Panc1 (cell line): ENCODE measurements around the gene RBX1. TPM values are rescaled to one million over a fixed set of nuclear protein-coding genes. Genes with fewer than 3 reads are reported as not detected.
A peak's percentile ranks its signal among the peaks of the same experiment; 100 is the strongest.

Source experiments
- ATAC-seq: fragments of 200-7000 bp; cut with Tn5 transposase; 2 replicates; pipeline ENCODE4 v1.9.1; 2020; ENCODE audit warnings: mild to moderate bottlenecking, moderate library complexity
- BruUV-seq: library from RNA; stranded (reverse); fragments of 400-500 nt; replicated peaks from 2 replicates; lab custom pipeline; 2021; lab: Mats Ljungman, UMichigan
- CTCF ChIA-PET: fragments of 300-600 bp; sonication (Branson Sonifier 250); formaldehyde crosslinking; loops from one replicate; lab custom pipeline; 2022; ENCODE audit warnings: antibody characterized with exemption; lab: Charles Lee
- POLR2A ChIA-PET: fragments of 300-600 bp; sonication (Branson Sonifier 250); formaldehyde crosslinking; loops from one replicate; lab custom pipeline; 2022; ENCODE audit warnings: antibody characterized with exemption; lab: Charles Lee
- DNase-seq: peaks from one replicate; pipeline ENCODE4 v3.0.0-alpha.2; 2010; ENCODE audit warnings: low read depth, low spot score
- H3K27ac ChIP-seq: 2 replicates; pipeline ENCODE4 v1.5.1; 2011; ENCODE audit warnings: mild to moderate bottlenecking, low read length, inconsistent platforms
- H3K27me3 ChIP-seq: fragments of 200-500 bp; sonication (Bioruptor generic); 2 replicates; pipeline ENCODE4 v1.6.0; 2014; ENCODE audit warnings: low read length, inconsistent platforms; ENCODE audit not compliant: control insufficient read depth, insufficient read depth
- H3K36me3 ChIP-seq: fragments of 200-500 bp; sonication (Bioruptor generic); 2 replicates; pipeline ENCODE4 v1.5.1; 2014; ENCODE audit warnings: inconsistent platforms, mild to moderate bottlenecking, low read length, moderate library complexity; ENCODE audit not compliant: control insufficient read depth, insufficient read depth
- H3K4me1 ChIP-seq: 2 replicates; pipeline ENCODE4 v1.5.1; 2011; ENCODE audit warnings: inconsistent platforms, mild to moderate bottlenecking, low read length, moderate library complexity; ENCODE audit not compliant: control insufficient read depth, insufficient read depth
- H3K4me3 ChIP-seq, 2 experiments: 2 replicates each; pipeline ENCODE4 v1.5.1; 2011 to 2012; ENCODE audit warnings: low read depth in 2 of 2, low read length in 2 of 2, mild to moderate bottlenecking in 2 of 2, inconsistent platforms in 1 of 2, moderate library complexity in 1 of 2
- H3K9me3 ChIP-seq: fragments of 200-500 bp; sonication (Bioruptor generic); 2 replicates; pipeline ENCODE4 v1.5.1; 2014; ENCODE audit warnings: low read depth, mild to moderate bottlenecking, inconsistent platforms, low read length, moderate library complexity; ENCODE audit not compliant: control insufficient read depth, insufficient read depth
- POLR2AphosphoS5 ChIP-seq: IDR thresholded peaks from 2 replicates; pipeline ENCODE4 v1.6.1; 2012; ENCODE audit warnings: mild to moderate bottlenecking, low read depth, low read length, moderate library complexity
- SIN3A ChIP-seq: IDR thresholded peaks from 2 replicates; pipeline ENCODE4 v1.6.1; 2012; ENCODE audit warnings: low read depth, mild to moderate bottlenecking, low read length, moderate library complexity, borderline replicate concordance; ENCODE audit not compliant: insufficient read depth
- TCF7L2 ChIP-seq: IDR thresholded peaks from 2 replicates; pipeline ENCODE4 v1.6.1; 2011; ENCODE audit warnings: mild to moderate bottlenecking, low read depth, low read length, inconsistent platforms
- in situ Hi-C: cut with HindIII; loops from 2 replicates; pipeline ENCODE4 v1.10.0; 2016; ENCODE audit warnings: low sequenced_read_pairs, low pct_unique_long_range_greater_than_20kb
- intact Hi-C: fragments of 100-400 bp; cut with micrococcal nuclease; formaldehyde crosslinking; loops from one replicate; pipeline ENCODE4 v1.10.0; 2022; ENCODE audit not compliant: unreplicated experiment
- total RNA-seq: library from RNA; stranded (reverse); gene quantifications from one replicate; pipeline ENCODE4 v1.2.1, GENCODE V29; 2021; ENCODE audit not compliant: unreplicated experiment
- TF ChIP-seq, protein P1 (sequence below): fragments of 450-650 bp; IDR thresholded peaks from 2 replicates; pipeline ENCODE4 v1.5.1; 2017; ENCODE audit warnings: mild to moderate bottlenecking
- TF ChIP-seq, protein P2 (sequence below), 2 experiments: IDR thresholded peaks; 2 replicates each; pipeline ENCODE4 v1.6.1; 2011 to 2012; ENCODE audit warnings: low read depth in 2 of 2, control low read depth in 1 of 2, low read length in 1 of 2, mild to moderate bottlenecking in 1 of 2, moderate library complexity in 1 of 2; ENCODE audit not compliant: insufficient read depth in 1 of 2

RBX1 gene
- total RNA-seq, 1 experiment from 2014 or later = 50.7 TPM

DNA sequence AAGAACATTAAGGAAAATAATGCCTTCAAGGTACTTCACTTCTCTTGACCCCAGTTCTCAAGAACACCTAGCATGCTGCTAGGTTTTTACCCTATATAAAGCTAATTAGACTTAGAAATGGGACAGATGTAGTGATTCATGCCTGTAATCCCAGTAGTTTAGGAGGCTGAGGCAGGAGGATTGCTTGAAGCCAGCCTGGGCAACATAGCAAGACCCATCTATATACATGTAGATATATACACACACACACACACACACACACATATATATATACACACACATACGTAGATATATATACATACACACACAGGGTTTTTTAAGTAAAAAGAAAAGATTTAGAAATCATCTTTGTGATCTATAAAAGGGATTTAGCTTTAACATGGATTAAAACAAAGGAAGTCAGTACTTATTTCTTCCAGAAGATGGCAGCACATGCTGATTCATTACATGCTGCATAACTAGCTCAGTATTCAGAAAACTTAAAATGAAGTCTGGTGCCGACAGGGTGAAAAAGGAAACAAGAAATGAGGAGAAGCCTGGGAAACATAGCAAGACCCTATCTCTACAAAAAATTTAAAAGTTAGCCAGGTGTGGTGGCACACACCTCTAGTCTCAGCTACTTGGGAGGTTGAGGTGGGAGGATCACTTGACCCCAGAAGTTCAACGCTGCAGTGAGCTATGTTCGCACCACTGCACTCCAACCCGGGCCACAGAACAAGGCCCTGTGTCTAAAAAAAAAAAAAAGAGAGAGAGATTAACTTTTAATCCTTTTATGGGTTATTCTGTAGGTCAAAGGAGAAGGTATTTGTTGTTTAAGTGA is 28.5 kb upstream of the RBX1 start:
- ChIA-PET CTCF (interaction anchor here (0.6 to 1.7 kb wide), 11 partner anchors 23 to 316 kb away, joined by 3 to 7 read pairs (median 3); no protein-coding TSS in a partner anchor), POLR2A (interaction anchor here (0.6 kb wide), 3 partner anchors 66 to 311 kb away, joined by 3 to 5 read pairs (median 4); partner anchors contain the start of gene XPNPEP3)
- H3K9me3 ChIP-seq = no peaks in the 10 kb centered on the region
- no peak overlapping the region for H3K27ac ChIP-seq
- intact Hi-C loops = no loop called here
- in situ Hi-C loops = no loop called here
- ATAC-seq (peak; percentile 78), DNase-seq (peak; percentile 30)
- no TSS peak for BruUV-seq
- H3K36me3 ChIP-seq = peaks cover 4% of the 10 kb centered on the region; the same call in 1 of the 2 replicates
- no peaks in the 10 kb centered on the region for H3K27me3 ChIP-seq
- TF ChIP-seq, protein P1, sequence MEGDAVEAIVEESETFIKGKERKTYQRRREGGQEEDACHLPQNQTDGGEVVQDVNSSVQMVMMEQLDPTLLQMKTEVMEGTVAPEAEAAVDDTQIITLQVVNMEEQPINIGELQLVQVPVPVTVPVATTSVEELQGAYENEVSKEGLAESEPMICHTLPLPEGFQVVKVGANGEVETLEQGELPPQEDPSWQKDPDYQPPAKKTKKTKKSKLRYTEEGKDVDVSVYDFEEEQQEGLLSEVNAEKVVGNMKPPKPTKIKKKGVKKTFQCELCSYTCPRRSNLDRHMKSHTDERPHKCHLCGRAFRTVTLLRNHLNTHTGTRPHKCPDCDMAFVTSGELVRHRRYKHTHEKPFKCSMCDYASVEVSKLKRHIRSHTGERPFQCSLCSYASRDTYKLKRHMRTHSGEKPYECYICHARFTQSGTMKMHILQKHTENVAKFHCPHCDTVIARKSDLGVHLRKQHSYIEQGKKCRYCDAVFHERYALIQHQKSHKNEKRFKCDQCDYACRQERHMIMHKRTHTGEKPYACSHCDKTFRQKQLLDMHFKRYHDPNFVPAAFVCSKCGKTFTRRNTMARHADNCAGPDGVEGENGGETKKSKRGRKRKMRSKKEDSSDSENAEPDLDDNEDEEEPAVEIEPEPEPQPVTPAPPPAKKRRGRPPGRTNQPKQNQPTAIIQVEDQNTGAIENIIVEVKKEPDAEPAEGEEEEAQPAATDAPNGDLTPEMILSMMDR = peak; percentile 63
- no peak for TF ChIP-seq TCF7L2
- H3K4me1 ChIP-seq = no peaks in the 10 kb centered on the region
- no peak overlapping the region for H3K4me3 ChIP-seq

DNA sequence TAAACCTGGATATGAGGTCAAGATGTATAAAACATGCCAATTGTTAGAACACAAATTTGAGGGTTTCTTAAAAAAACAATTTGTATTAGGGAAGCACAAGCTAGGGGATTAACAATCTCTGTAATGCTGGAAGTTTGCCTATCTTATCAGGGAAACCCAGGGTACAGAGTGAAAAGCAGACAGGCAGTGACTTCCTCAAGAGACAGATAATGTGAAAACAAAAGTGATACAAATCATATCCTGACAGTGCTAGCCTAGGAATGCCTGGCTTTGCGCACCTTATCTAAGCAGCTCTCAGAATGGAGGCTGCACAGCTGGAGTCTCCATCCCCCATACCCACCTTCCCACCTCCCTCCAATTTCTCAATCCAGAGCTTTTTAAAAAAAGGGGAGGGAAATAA is 22.5 kb upstream of the RBX1 start:
- ChIA-PET CTCF (no interaction called here), POLR2A (no interaction called here)
- ATAC-seq = no peak
- intact Hi-C loops = no loop called here
- H3K27me3 ChIP-seq = no peaks in the 10 kb centered on the region
- in situ Hi-C loops = no loop called here
- BruUV-seq = no TSS peak
- peaks cover 4% of the 10 kb centered on the region; the same call in 1 of the 2 replicates for H3K36me3 ChIP-seq
- H3K9me3 ChIP-seq = no peaks in the 10 kb centered on the region
- DNase-seq = no peak
- no peak overlapping the region for H3K4me3 ChIP-seq
- no peaks in the 10 kb centered on the region for H3K4me1 ChIP-seq
- TF ChIP-seq, protein P2, sequence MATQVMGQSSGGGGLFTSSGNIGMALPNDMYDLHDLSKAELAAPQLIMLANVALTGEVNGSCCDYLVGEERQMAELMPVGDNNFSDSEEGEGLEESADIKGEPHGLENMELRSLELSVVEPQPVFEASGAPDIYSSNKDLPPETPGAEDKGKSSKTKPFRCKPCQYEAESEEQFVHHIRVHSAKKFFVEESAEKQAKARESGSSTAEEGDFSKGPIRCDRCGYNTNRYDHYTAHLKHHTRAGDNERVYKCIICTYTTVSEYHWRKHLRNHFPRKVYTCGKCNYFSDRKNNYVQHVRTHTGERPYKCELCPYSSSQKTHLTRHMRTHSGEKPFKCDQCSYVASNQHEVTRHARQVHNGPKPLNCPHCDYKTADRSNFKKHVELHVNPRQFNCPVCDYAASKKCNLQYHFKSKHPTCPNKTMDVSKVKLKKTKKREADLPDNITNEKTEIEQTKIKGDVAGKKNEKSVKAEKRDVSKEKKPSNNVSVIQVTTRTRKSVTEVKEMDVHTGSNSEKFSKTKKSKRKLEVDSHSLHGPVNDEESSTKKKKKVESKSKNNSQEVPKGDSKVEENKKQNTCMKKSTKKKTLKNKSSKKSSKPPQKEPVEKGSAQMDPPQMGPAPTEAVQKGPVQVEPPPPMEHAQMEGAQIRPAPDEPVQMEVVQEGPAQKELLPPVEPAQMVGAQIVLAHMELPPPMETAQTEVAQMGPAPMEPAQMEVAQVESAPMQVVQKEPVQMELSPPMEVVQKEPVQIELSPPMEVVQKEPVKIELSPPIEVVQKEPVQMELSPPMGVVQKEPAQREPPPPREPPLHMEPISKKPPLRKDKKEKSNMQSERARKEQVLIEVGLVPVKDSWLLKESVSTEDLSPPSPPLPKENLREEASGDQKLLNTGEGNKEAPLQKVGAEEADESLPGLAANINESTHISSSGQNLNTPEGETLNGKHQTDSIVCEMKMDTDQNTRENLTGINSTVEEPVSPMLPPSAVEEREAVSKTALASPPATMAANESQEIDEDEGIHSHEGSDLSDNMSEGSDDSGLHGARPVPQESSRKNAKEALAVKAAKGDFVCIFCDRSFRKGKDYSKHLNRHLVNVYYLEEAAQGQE (IDR thresholded peaks at IDR 0.05; ENCODE audit: insufficient read depth in 1 of 2, low read depth in 2 of 2, low read length in 1 of 2) = no peak
- TF ChIP-seq SIN3A (no peak), TCF7L2 (no peak), POLR2AphosphoS5 (no peak)
- TF ChIP-seq, protein P1 = no peak
- H3K27ac ChIP-seq = no peak overlapping the region
